Stimulated activated memory B cell treated with anti-CD40 and anti-IgM and Interleukin-4, amounts not matched to agents 10 μg/mL and 1 μg/mL and 100 μg/mL, for 72 hours (primary cell): ENCODE measurements around the gene WWOX.

Source experiments
- ATAC-seq: fragments of 150-1000 bp; cut with Tn5 transposase; 2 replicates; pipeline ENCODE4 v1.10.0; 2021
- H3K27ac Mint-ChIP-seq: one replicate; pipeline ENCODE4 v1.8.0; 2022; ENCODE audit warnings: mild to moderate bottlenecking, mixed read lengths
- H3K27me3 Mint-ChIP-seq: one replicate; pipeline ENCODE4 v1.8.0; 2022; ENCODE audit warnings: mixed read lengths
- H3K36me3 Mint-ChIP-seq: one replicate; pipeline ENCODE4 v1.8.0; 2022; ENCODE audit warnings: mixed read lengths
- H3K4me1 Mint-ChIP-seq: one replicate; pipeline ENCODE4 v1.8.0; 2022; ENCODE audit warnings: mixed read lengths
- H3K4me3 Mint-ChIP-seq: one replicate; pipeline ENCODE4 v1.8.0; 2022; ENCODE audit warnings: mild to moderate bottlenecking, moderate library complexity, mixed read lengths
- H3K9me3 Mint-ChIP-seq: one replicate; pipeline ENCODE4 v1.8.0; 2022; ENCODE audit warnings: mixed read lengths

Gene WWOX

GRCh38 chr16:78235876-78236275 is 136.4 kb downstream of the WWOX start:
- Mint-ChIP-seq H3K9me3 (no peaks in the 10 kb centered on the region), H3K4me3 (no peak overlapping the region), H3K4me1 (no peaks in the 10 kb centered on the region), H3K36me3 (peaks cover under 1% of the 10 kb centered on the region), H3K27me3 (no peaks in the 10 kb centered on the region), H3K27ac (no peak overlapping the region)
- ATAC-seq: no peak

- Mint-ChIP-seq H3K27me3 (no peaks in the 10 kb centered on the region), H3K4me3 (no peak overlapping the region), H3K4me1 (no peaks in the 10 kb centered on the region), H3K36me3 (peaks cover 7% of the 10 kb centered on the region), H3K27ac (no peak overlapping the region), H3K9me3 (no peaks in the 10 kb centered on the region)
- ATAC-seq: no peak
Observed at GRCh38 chr16:78237841-78238240, 138.4 kb downstream of the WWOX start.

GRCh38 chr16:78240459-78241222 is 141.2 kb downstream of the WWOX start:
- H3K36me3 Mint-ChIP-seq: peaks cover 7% of the 10 kb centered on the region
- no peak for ATAC-seq
- H3K9me3 Mint-ChIP-seq: no peaks in the 10 kb centered on the region
- no peaks in the 10 kb centered on the region for H3K27me3 Mint-ChIP-seq
- no peak overlapping the region for H3K4me3 Mint-ChIP-seq
- no peaks in the 10 kb centered on the region for H3K4me1 Mint-ChIP-seq
- H3K27ac Mint-ChIP-seq: no peak overlapping the region

GRCh38 chr16:78242239-78242630 is 142.8 kb downstream of the WWOX start:
- no peak overlapping the region for H3K27ac Mint-ChIP-seq
- peaks cover 7% of the 10 kb centered on the region for H3K36me3 Mint-ChIP-seq
- H3K4me1 Mint-ChIP-seq: no peaks in the 10 kb centered on the region
- H3K4me3 Mint-ChIP-seq: no peak overlapping the region
- no peak for ATAC-seq
- no peaks in the 10 kb centered on the region for H3K27me3 Mint-ChIP-seq
- no peaks in the 10 kb centered on the region for H3K9me3 Mint-ChIP-seq

- ATAC-seq: no peak
- Mint-ChIP-seq H3K36me3 (peaks cover 14% of the 10 kb centered on the region), H3K9me3 (no peaks in the 10 kb centered on the region), H3K4me3 (no peak overlapping the region), H3K27ac (no peak overlapping the region), H3K4me1 (no peaks in the 10 kb centered on the region), H3K27me3 (no peaks in the 10 kb centered on the region)
Observed at GRCh38 chr16:78244131-78244895, 144.9 kb downstream of the WWOX start.

- H3K4me3 Mint-ChIP-seq: no peak overlapping the region
- H3K9me3 Mint-ChIP-seq: no peaks in the 10 kb centered on the region
- H3K4me1 Mint-ChIP-seq: no peaks in the 10 kb centered on the region
- peaks cover 7% of the 10 kb centered on the region for H3K36me3 Mint-ChIP-seq
- no peaks in the 10 kb centered on the region for H3K27me3 Mint-ChIP-seq
- no peak for ATAC-seq
- H3K27ac Mint-ChIP-seq: no peak overlapping the region
Observed at GRCh38 chr16:78246559-78246958, 147.1 kb downstream of the WWOX start.

- Mint-ChIP-seq H3K36me3 (peaks cover 7% of the 10 kb centered on the region), H3K27me3 (no peaks in the 10 kb centered on the region), H3K4me3 (no peak overlapping the region), H3K27ac (no peak overlapping the region), H3K9me3 (no peaks in the 10 kb centered on the region), H3K4me1 (no peaks in the 10 kb centered on the region)
- ATAC-seq: no peak
Observed at GRCh38 chr16:78249056-78249455, 149.6 kb downstream of the WWOX start.

GRCh38 chr16:78249832-78250231 is 150.4 kb downstream of the WWOX start:
- no peaks in the 10 kb centered on the region for H3K4me1 Mint-ChIP-seq
- H3K27ac Mint-ChIP-seq: no peak overlapping the region
- no peaks in the 10 kb centered on the region for H3K9me3 Mint-ChIP-seq
- H3K36me3 Mint-ChIP-seq: peaks cover 7% of the 10 kb centered on the region
- no peak overlapping the region for H3K4me3 Mint-ChIP-seq
- ATAC-seq: no peak
- no peaks in the 10 kb centered on the region for H3K27me3 Mint-ChIP-seq

- no peaks in the 10 kb centered on the region for H3K9me3 Mint-ChIP-seq
- H3K4me1 Mint-ChIP-seq: no peaks in the 10 kb centered on the region
- H3K36me3 Mint-ChIP-seq: peaks cover 7% of the 10 kb centered on the region
- no peaks in the 10 kb centered on the region for H3K27me3 Mint-ChIP-seq
- H3K27ac Mint-ChIP-seq: no peak overlapping the region
- no peak overlapping the region for H3K4me3 Mint-ChIP-seq
- no peak for ATAC-seq
Observed at GRCh38 chr16:78251115-78251514, 151.7 kb downstream of the WWOX start.

- Mint-ChIP-seq H3K27me3 (no peaks in the 10 kb centered on the region), H3K4me1 (no peaks in the 10 kb centered on the region), H3K9me3 (no peaks in the 10 kb centered on the region), H3K27ac (no peak overlapping the region), H3K4me3 (no peak overlapping the region), H3K36me3 (peaks cover 4% of the 10 kb centered on the region)
- ATAC-seq: no peak
Observed at GRCh38 chr16:78252757-78253156, 153.3 kb downstream of the WWOX start.

- ATAC-seq: no peak
- H3K4me3 Mint-ChIP-seq: no peak overlapping the region
- no peak overlapping the region for H3K27ac Mint-ChIP-seq
- H3K27me3 Mint-ChIP-seq: no peaks in the 10 kb centered on the region
- H3K9me3 Mint-ChIP-seq: no peaks in the 10 kb centered on the region
- H3K4me1 Mint-ChIP-seq: no peaks in the 10 kb centered on the region
- no peaks in the 10 kb centered on the region for H3K36me3 Mint-ChIP-seq
Observed at GRCh38 chr16:78254841-78255240, 155.4 kb downstream of the WWOX start.

GRCh38 chr16:78256686-78257375 is 157.4 kb downstream of the WWOX start:
- H3K27me3 Mint-ChIP-seq: no peaks in the 10 kb centered on the region
- H3K4me3 Mint-ChIP-seq: no peak overlapping the region
- no peak for ATAC-seq
- H3K36me3 Mint-ChIP-seq: no peaks in the 10 kb centered on the region
- H3K27ac Mint-ChIP-seq: no peak overlapping the region
- H3K4me1 Mint-ChIP-seq: no peaks in the 10 kb centered on the region
- H3K9me3 Mint-ChIP-seq: no peaks in the 10 kb centered on the region

- Mint-ChIP-seq H3K4me3 (no peak overlapping the region), H3K4me1 (no peaks in the 10 kb centered on the region), H3K27ac (no peak overlapping the region), H3K9me3 (no peaks in the 10 kb centered on the region), H3K27me3 (no peaks in the 10 kb centered on the region), H3K36me3 (no peaks in the 10 kb centered on the region)
- ATAC-seq: no peak
Observed at GRCh38 chr16:78257376-78257728, 157.9 kb downstream of the WWOX start.

GRCh38 chr16:78258375-78259065 is 159.1 kb downstream of the WWOX start:
- peaks cover 4% of the 10 kb centered on the region for H3K9me3 Mint-ChIP-seq
- ATAC-seq: no peak
- H3K4me1 Mint-ChIP-seq: no peaks in the 10 kb centered on the region

GRCh38 chr16:78259873-78260272 is 160.4 kb downstream of the WWOX start:
- Mint-ChIP-seq H3K27ac (no peak overlapping the region), H3K4me1 (no peaks in the 10 kb centered on the region), H3K36me3 (peaks cover 20% of the 10 kb centered on the region), H3K27me3 (no peaks in the 10 kb centered on the region), H3K9me3 (peaks cover 4% of the 10 kb centered on the region), H3K4me3 (no peak overlapping the region)
- ATAC-seq: no peak

More at GRCh38 chr16:78258375-78259065, 159.1 kb downstream of the WWOX start:
- peaks cover 8% of the 10 kb centered on the region for H3K36me3 Mint-ChIP-seq
- no peak overlapping the region for H3K4me3 Mint-ChIP-seq
- H3K27me3 Mint-ChIP-seq: no peaks in the 10 kb centered on the region
- no peak overlapping the region for H3K27ac Mint-ChIP-seq
